Sigmoid colon (tissue), 4 donors: ENCODE results near the gene SPRYD3.

ENCODE experiments used
- EP300 ChIP-seq, 4 donors: sonication (generic); formaldehyde crosslinking; IDR thresholded peaks; one replicate each; pipeline ENCODE4 v1.6.1; 2017; ENCODE audit warnings: antibody characterized with exemption in 4 of 4
- POLR2AphosphoS5 ChIP-seq, 4 donors: sonication (generic); formaldehyde crosslinking; IDR thresholded peaks; one replicate each; pipeline ENCODE4 v1.6.1; 2017; ENCODE audit warnings: antibody characterized with exemption in 4 of 4

DNA sequence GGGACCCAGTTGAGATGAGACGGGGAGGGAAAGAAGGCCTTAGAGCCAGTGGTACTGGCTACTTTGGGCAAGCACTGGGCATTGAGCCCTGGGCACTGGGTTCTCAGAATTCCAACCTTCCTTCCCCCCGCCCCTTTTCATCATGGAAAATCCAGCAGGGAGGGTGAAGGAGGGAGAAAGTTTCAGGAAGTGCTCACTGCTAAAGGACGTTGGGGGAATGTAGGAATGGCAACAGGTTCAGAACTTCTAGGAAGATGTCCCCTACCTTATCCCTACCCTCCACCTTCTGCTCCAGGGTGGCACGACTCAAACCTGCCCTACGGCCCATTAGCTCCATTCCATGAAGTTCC, 33.5 kb downstream of the SPRYD3 start:
- no peak for TF ChIP-seq EP300 (IDR thresholded peaks at IDR 0.05)
- peak in 3 of 4 donors; percentile 56 to 81 (median 71) for TF ChIP-seq POLR2AphosphoS5 (IDR thresholded peaks at IDR 0.05)
